Gastroesophageal sphincter (tissue), 3 donors: Measurements from ENCODE around the gene C13orf42.

Experiments
- CTCF ChIP-seq, 4 experiments: fragments of 200-600 bp in 2 of 4; fragments of 450-650 bp in 2 of 4; sonication (generic) in 1 of 4; IDR thresholded peaks; one replicate each; pipeline ENCODE4 v1.5.1; 2017 to 2019; ENCODE audit warnings: antibody characterized with exemption in 4 of 4, mild to moderate bottlenecking in 2 of 4, moderate library complexity in 2 of 4
- POLR2A ChIP-seq, 2 donors: fragments of 450-650 bp; IDR thresholded peaks; one replicate each; pipeline ENCODE4 v1.6.1; 2017; ENCODE audit warnings: antibody characterized with exemption in 2 of 2, mild to moderate bottlenecking in 2 of 2, moderate library complexity in 1 of 2
- POLR2AphosphoS5 ChIP-seq: sonication (generic); formaldehyde crosslinking; IDR thresholded peaks from one replicate; pipeline ENCODE4 v1.6.1; 2017; ENCODE audit warnings: antibody characterized with exemption

- no peak for TF ChIP-seq POLR2A (IDR thresholded peaks at IDR 0.05)
- no peak for TF ChIP-seq POLR2AphosphoS5
- no peak for TF ChIP-seq CTCF (IDR thresholded peaks at IDR 0.05)
These were observed 9.3 kb downstream of the C13orf42 start for GRCh38 chr13:51101636-51102235.
